Activated naive CD4-positive, alpha-beta T cell treated with anti-CD3 and anti-CD28 coated beads, Interleukin-2, amount 50 U/mL, for 72 hours (primary cell): ENCODE measurements around the gene PRSS27. TPM values are rescaled to one million over a fixed set of nuclear protein-coding genes. Genes with fewer than 3 reads are reported as not detected.
"Not testable (repeated sequence)": the region's sequence is repeated elsewhere in the genome, so short reads cannot be mapped to it uniquely, and the experiment has no call there.

ENCODE experiments used
- ATAC-seq, 2 donors: fragments of 150-1000 bp; cut with Tn5 transposase; 2 replicates each; pipeline ENCODE4 v1.10.0; 2021; ENCODE audit warnings: mild to moderate bottlenecking in 2 of 2, moderate library complexity in 2 of 2
- DNase-seq, 2 donors: peaks; one replicate each; pipeline ENCODE4 v3.0.0; 2021 to 2022; ENCODE audit warnings: low spot score in 2 of 2
- H3K27ac Mint-ChIP-seq, 2 donors: one replicate each; pipeline ENCODE4 v1.8.0; 2022; ENCODE audit warnings: mild to moderate bottlenecking in 2 of 2, mixed read lengths in 2 of 2
- H3K36me3 Mint-ChIP-seq, 2 donors: one replicate each; pipeline ENCODE4 v1.8.0; 2022; ENCODE audit warnings: mixed read lengths in 2 of 2
- H3K9me3 Mint-ChIP-seq, 2 donors: one replicate each; pipeline ENCODE4 v1.8.0; 2022; ENCODE audit warnings: mixed read lengths in 2 of 2
- total RNA-seq, 2 donors: library from RNA; stranded (reverse); gene quantifications; one replicate each; pipeline ENCODE4 v1.2.3, GENCODE V29; 2022

PRSS27 gene
- total RNA-seq, 2 donors from 2014 or later = 1.3 to 3.2 TPM

DNA sequence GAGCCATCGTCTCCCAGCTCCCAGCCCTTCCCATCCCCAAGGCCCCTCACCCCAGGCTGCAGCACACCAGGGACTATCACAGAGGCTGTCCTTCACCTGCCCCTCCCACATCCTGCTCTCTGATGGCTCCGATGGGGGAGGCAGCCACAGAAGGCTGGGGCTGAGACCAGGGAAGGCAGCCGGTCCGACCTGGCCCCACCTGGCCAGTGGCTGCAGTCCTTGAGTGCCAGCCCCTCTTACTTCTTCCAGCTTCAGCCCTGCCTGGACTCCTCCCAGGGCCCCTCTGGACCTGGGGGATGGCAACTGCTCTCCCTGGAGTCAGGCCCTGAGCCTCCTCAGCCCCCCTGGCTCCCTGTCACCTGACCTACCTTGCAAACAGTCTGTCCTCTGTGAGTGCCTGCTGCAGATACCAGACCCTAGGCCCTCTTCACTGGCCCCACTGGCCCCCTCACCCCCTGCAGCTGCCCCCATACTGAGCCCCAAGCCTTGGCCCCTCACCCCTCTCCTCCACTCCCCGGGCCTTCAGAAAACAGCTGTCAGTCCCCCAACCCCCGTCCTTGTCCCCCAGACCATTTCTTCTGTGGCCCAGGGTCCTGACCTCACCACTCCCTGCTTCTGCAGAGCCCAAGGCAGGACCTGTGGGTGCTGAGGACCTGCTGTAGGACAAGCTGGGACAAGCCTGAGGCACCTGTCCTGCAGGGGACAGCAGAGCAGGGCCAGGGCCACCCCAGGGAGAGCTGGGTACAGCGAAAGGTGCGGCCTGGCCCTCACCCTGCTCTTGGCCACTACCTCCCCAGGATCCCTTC, 19.8 kb upstream of the PRSS27 start:
- Mint-ChIP-seq H3K27ac (peak overlapping the region; percentile 39 to 77), H3K9me3 (no peaks in the 10 kb centered on the region), H3K36me3 (no peaks in the 10 kb centered on the region)
- no peak for DNase-seq
- ATAC-seq = no peak

DNA sequence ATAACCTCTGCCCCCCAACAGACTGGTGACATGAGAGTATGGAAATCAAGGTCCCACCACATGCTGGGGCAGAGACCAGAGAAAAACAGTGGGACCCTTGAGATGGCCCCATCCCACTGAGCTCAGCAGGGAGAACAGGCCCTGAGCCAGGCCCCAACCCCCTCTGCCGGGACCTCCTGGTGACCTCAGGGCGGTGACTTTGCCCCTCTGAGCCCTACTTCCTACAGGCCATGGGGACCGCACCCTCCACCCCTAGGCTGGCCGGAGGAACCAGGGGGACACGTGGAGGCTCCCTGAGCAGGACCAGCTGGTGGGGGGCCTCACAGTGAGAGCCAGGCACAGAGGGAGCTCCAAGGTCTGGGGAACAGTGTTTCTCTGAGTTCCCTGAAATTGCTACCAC, 18.6 kb upstream of the PRSS27 start:
- ATAC-seq (no peak), DNase-seq (no peak)
- Mint-ChIP-seq H3K36me3 (no peaks in the 10 kb centered on the region), H3K27ac (no peak overlapping the region), H3K9me3 (no peaks in the 10 kb centered on the region)

DNA sequence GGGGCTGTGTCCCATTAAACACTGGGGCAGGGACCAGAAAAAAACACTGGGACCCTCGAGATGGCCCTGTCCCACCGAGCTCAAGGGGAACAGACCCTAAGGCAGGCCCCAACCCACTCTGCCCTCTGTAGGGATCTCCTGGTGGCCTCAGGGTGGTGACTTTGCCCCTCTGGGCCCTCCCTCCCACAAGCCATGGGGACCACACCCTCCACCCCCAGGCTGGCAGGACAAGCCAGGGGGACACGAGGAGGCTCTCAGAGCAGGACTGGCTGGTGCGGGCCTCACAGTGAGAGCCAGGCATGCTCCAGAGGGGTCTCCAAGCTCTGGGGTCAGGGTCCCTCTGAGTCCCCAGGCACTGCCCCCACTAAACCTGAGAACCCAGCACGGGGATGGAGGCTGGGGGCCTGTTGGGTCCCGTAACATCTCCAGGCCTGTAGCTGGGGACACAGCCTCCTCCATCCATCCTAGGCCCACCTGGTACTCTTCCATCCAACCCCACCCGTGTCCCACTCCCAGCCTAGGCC, 17.9 kb upstream of the PRSS27 start:
- no peak for ATAC-seq

DNA sequence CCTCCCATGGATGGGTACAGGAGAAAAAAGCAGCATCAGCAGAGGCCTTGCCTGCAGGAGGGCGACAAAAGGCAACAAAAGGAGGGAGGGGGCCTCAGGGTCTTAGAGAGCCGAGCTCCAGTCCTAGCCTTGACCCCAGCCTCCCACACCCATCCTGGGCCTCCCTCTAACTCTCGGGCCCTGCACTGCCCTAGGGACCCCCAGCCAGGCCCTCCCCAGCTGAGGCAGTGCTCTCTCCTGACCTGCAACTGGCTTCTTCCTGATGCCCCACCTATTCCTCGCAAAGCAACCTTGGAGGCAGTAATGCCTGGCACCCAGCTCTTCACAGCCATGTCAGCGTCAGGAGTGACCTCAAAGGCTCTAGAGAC, 17.2 kb upstream of the PRSS27 start:
- no peaks in the 10 kb centered on the region for H3K36me3 Mint-ChIP-seq
- ATAC-seq (no peak), DNase-seq (no peak)
- H3K27ac Mint-ChIP-seq = no peak overlapping the region
- H3K9me3 Mint-ChIP-seq = no peaks in the 10 kb centered on the region

More for the DNA sequence above, 17.9 kb upstream of the PRSS27 start:
- no peak for DNase-seq
- H3K27ac Mint-ChIP-seq = no peak overlapping the region
- no peaks in the 10 kb centered on the region for H3K36me3 Mint-ChIP-seq
- H3K9me3 Mint-ChIP-seq = no peaks in the 10 kb centered on the region

DNA sequence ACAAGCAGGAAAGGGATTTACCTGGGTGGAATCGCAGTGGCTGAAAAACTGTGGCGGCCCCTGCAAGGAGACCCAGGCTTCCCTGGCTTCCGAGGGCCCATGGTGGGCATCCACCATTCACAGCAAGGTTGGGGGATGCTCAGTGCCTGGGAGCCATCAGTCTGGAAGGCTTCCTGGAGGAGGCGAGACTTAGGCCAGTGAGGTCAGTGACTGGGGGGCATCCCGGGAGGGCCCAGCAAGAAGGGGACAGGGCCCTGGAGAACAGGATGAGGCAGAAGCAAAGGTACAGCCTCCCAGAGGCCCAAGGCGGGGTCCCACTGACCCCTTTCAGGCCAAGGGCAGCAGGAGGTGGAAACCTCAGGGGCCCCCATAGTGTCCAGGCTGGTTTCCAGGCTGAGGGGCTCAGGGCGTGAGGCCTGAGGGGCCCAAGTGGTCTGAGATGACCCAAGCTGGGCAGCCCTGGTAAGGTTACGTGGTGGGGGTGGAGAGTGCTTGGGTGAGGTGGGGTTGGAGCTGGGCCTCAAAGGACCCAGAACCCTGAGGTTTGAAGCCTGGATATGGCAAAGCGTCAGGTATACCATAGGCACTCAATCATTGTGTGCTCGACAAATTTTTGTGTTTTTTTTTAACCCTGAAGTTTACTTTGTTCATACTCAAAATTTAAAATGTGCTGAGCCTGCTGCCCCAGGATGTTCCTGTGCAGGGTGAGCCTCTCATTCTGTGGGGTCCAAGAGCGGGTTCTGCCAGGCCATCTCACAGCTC, 16.6 kb upstream of the PRSS27 start:
- DNase-seq = no peak
- ATAC-seq = no peak
- Mint-ChIP-seq H3K9me3 (no peaks in the 10 kb centered on the region), H3K36me3 (no peaks in the 10 kb centered on the region), H3K27ac (peak overlapping the region in 1 of 2 donors; percentile 66)

DNA sequence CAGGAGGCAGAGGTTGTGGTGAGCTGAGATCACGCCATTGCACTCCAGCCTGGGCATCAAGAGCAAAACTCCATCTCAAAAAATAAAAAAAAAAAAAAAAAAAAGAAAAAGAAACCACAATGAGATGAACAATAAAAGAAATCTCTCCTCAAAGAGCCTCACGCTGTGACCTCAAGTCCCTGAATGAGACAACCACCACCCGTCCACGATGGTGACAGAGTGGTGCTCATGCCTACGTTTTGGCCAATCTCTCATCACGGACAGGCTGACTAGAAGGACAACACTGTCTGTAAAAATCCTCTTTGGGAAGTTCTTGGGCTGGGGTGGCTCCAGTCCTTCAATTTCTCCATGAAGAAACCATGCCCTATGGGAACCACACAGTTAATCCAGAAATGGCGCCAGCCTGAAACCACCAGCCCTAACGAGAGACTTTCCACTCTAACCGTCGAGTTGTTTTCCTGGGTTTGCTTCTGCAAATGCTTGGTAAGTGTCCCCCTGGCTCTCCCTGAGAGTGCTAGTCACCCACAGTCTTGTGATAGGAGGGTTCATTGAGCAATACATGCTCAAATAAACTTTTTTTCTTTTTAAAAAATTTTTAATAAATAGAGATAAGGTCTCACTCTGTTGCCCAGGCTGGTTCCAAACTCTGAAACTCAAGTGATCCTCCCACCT, 15.0 kb upstream of the PRSS27 start:
- DNase-seq = no peak
- Mint-ChIP-seq H3K36me3 (no peaks in the 10 kb centered on the region), H3K27ac (no peak overlapping the region), H3K9me3 (no peaks in the 10 kb centered on the region)
- ATAC-seq = peak in 1 of 2 donors; percentile 20

DNA sequence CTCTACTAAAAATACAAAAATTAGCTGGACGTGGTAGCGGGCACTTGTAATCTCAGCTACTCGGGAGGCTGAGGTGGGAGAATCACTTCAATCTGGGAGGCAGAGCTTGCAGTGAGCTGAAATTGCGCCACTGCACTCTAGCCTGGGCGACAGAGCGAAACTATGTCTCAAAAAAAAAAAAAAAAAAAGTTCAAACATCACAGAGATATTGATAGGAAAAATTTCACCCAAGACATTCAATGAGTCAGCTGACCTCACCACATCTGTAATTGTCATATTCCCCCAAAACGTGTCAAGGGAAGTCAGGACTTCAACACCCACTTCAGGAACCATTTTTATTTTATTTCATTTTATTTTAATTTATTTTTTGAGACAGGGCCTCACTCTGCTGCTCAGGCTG, 8.0 kb upstream of the PRSS27 start:
- Mint-ChIP-seq H3K27ac (peak overlapping the region; percentile 60 to 82), H3K36me3 (no peaks in the 10 kb centered on the region), H3K9me3 (no peaks in the 10 kb centered on the region)
- ATAC-seq (peak; percentile 58 to 85), DNase-seq (no peak)

DNA sequence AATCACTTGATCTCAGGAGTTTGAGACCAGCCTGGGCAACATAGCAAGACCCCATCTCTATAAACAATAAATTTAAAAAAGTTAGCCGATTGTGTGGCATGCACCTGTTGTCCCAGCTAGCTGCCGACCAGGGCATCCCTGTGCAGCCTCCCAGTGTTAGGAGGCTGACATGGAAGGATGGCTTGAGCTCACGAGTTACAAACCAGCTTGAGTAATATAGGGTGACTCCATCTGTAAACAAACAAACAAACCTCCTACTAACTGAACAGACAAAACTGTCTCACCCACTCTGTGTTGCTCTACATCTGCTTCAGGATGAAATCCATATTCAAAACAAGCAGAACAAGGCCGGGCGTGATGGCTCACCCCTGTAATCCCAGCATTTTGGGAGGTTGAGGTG, 6.9 kb upstream of the PRSS27 start:
- H3K36me3 Mint-ChIP-seq = no peaks in the 10 kb centered on the region
- ATAC-seq = no peak

DNA sequence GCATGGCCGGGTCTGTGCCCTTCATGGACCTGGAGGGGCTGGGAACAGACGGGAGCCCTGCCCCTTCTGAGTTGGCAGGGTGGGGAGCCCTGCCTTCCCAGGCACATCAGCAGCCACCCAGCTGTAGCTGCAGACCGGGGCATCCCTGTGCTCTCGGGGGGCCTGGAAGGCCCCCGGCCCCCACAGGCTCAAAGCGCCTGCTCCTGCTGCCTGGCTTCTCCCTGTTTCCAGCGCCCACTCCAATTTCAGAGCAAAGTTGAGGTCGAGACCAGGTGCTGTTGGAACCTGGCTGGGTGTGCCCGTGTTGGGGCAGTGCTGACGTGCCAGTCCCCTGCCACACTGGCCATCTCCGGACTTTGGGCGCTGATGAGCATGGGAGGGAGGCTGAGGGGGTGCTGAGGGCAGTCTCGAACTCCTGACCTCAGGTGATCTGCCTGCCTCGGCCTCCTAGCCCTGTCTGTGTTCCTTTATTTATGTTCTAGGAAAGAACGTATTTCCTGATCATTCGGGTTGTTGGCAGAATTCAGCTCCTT, 4.9 kb upstream of the PRSS27 start:
- DNase-seq (no peak), ATAC-seq (no peak)
- no peaks in the 10 kb centered on the region for H3K9me3 Mint-ChIP-seq
- H3K36me3 Mint-ChIP-seq = no peaks in the 10 kb centered on the region
- H3K27ac Mint-ChIP-seq = no peak overlapping the region

More for the DNA sequence above, 6.9 kb upstream of the PRSS27 start:
- Mint-ChIP-seq H3K27ac (no peak overlapping the region), H3K9me3 (no peaks in the 10 kb centered on the region)
- DNase-seq = no peak

DNA sequence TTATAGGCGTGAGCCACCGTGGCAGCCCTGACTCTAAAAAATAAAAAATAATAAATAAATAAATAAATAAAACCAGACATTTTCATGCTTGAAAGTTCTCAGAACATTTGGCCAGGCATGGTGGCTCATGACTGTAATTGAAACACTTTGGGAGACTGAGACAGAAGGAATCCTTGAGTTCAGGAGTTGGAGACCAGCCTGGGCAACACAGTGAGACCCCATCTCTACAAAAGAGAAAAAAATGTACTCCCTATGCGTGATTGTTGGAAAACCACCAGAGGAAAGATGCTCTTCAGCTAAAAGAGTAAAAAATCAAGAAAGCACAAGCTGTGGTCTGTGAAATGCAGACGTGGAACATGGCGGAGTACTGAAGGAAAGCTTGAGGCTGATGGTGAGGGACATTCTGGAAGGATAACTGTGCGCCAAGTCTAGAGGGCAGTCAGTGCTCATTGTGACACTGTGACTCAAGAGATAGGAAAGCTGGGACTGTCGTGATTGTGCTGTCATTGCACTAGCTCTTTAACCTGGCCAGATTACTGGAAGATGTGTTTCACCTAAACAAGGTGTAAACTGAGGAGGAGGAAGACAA, 4.2 kb upstream of the PRSS27 start:
- Mint-ChIP-seq H3K9me3 (no peaks in the 10 kb centered on the region), H3K27ac (no peak overlapping the region), H3K36me3 (no peaks in the 10 kb centered on the region)
- no peak for ATAC-seq
- DNase-seq = no peak

DNA sequence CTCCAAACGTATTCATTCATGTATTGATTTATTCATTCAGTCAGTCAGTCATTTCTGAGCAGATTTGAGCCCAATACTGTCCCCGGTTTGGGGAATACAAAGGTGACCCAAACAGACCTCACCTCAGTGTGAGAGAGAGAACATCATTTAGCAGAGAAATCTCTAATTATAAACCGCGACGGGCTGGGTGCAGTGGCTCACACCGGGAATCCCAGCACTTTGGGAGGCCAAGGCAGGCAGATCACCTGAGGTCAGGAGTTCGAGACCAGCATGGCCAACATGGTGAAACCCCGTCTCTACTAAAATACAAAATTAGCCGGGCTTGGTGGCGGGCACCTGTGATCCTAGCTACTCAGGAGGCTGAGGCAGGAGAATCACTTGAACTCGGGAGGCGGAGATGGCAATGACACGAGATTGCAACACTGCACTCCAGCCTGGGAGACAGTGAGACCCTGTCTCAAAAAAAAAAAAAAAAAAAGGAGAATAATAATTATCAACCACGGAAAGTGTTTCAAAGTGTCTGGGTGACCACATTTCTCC, 1.7 kb upstream of the PRSS27 start:
- not testable (repeated sequence) for H3K36me3 Mint-ChIP-seq, DNase-seq
- H3K27ac Mint-ChIP-seq = peak overlapping the region in 1 of 2 donors; percentile 86

DNA sequence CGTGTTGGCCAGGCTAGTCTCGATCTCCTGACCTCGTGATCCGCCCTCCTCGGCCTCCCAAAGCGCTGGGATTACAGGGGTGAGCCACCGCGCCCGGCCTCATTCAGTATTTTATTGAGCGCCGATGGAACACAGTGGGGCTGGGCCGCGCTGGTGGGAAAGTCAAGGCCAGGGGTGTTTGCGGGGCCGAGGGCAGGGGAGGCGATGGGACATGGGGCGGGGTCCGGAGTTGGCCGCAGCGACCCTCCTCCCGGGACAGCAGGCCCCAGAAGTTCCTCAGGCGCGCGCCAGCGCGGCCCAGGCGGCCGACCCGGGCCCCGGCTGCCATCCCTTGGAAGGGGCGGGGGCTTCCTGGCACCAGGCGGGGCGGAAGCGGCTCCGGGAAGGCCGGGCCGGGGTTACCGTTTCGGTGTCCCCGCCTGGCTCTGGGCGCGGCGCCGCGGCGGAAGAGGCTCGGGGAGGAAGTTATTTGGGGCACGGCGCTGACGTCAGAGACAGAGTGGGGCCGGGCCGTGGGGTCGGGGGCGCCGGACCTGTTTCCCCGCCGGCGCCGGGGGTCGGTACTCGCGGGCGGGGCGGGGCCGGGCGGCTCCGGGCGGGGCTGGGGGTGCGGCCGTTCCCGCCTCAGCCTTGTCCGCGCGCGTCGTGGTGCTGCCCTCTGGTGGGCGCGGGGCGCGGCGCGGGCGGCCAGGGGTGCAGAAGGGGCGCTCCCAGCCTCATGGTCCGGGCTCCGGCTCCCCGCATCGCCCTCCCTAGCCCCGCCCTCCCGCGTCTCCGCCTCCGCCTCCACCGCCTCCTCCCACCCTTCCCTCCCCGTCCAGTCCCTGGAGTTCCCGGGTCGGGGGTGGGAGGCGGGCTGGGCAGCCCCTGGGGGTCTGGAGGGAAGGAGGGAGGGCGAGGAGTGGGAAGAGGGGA, 952 bp upstream of the PRSS27 start:
- ATAC-seq (peak; percentile 91 to 93), DNase-seq (peak; percentile 89 to 92)
- Mint-ChIP-seq H3K36me3 (no peaks in the 10 kb centered on the region), H3K9me3 (no peaks in the 10 kb centered on the region), H3K27ac (peak overlapping the region; percentile 80 to 92)

More for the DNA sequence above, 1.7 kb upstream of the PRSS27 start:
- H3K9me3 Mint-ChIP-seq, ATAC-seq: not testable (repeated sequence)

DNA sequence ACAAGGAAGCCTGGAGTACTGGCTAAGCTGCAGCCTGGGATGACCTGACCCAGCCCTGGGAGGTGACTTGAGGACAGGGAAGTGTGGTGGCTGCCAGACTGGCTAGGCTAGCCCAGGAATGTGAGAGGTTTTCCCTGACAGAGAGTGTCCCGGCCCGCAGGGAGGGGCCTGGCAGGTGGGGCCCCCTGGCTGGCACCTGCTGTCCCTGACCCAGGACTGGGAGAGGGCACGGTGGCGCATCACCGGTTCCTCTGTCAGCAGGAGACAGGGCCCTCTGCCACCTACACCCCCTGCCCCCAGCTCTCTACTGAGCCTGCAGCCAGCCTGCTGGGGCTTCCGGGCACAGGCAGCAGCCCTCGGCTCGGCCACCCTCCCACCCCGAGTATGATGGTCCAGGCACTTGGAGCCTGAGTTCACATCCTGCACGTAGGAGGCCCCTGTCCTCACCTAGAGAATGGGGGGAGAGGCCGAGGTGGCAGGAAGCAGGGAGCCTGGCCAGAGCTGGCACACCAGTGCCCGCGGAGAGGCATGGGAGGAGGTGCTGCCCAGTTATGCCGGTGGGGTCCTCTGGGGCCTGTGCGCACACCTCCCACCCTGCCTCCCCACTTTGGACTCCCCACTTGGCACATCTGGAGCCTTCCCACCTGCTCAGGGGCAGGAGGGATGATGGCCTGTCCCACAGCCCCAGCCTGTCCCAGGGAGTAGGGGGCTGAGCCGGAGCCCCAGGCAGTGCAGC, 528 bp downstream of the PRSS27 start:
- DNase-seq (no peak), ATAC-seq (no peak)
- no peaks in the 10 kb centered on the region for H3K9me3 Mint-ChIP-seq
- H3K36me3 Mint-ChIP-seq = no peaks in the 10 kb centered on the region
- peak overlapping the region in 1 of 2 donors; percentile 80 for H3K27ac Mint-ChIP-seq

DNA sequence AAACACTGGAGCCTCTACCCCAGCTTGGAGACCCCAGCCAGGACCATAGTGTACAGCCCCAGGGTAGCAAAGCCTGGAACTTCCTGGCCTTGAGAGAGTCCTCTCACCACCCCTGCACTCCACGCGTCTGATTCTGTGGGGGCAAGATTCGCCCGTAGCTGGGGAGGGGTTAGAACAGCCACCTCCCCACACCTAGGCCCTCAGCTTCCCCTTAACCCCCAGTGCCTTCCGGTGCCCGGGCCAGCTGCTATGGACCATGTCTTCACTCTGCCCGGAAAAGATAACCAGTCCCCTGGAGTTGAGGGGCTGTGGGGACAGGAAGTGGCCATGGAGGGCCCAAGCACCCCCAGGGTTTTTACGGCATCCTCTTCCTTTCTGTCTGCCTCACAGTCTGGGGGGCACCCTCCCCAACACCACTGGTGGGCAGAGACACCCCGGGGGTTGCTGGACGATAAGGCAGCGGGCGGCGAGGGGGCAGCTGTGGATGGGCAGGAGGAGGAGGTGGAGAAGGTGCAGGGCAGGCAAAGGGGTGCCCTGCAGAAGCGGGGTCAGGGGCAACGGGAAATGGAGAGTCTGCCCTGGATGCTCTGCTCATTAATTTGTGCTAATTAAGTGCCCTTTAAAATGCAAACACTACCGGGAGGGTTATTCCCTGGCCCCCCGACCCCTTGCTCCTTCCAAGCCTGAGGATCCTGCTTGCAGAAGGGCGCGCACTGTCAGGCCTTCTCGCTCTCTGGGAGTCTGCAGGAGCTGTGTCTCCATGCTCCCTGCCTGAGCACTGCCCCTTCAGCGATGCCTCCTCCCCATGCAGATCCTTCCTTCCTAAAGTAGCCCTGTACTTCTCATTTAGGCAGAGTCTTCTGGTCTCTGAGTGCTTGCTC, 2.4 kb downstream of the PRSS27 start:
- Mint-ChIP-seq H3K9me3 (no peaks in the 10 kb centered on the region), H3K27ac (no peak overlapping the region), H3K36me3 (no peaks in the 10 kb centered on the region)
- DNase-seq (no peak), ATAC-seq (no peak)
